HEK293 (cell line): ENCODE data around the gene EZH1.

Source experiments
- GLI2 ChIP-seq: fragments of 450-650 bp; formaldehyde crosslinking; IDR thresholded peaks from 2 replicates; pipeline ENCODE4; 2017; ENCODE audit warnings: missing biosample characterization, missing genetic modification characterization, low read depth, borderline replicate concordance
- SETDB1 ChIP-seq: IDR thresholded peaks from one replicate; pipeline ENCODE4 v1.6.1; 2017; ENCODE audit warnings: mild to moderate bottlenecking, low read length, moderate library complexity, mixed read lengths; ENCODE audit not compliant: insufficient read length
- SP3 ChIP-seq: fragments of 450-650 bp; formaldehyde crosslinking; IDR thresholded peaks from 2 replicates; pipeline ENCODE4 v1.5.1; 2016; ENCODE audit warnings: missing biosample characterization, missing genetic modification characterization
- TCF7L2 ChIP-seq: IDR thresholded peaks from 2 replicates; pipeline ENCODE4 v1.6.1; 2011; ENCODE audit warnings: low read depth, mild to moderate bottlenecking, inconsistent platforms, low read length, moderate library complexity, borderline replicate concordance
- WT1 ChIP-seq: fragments of 450-650 bp; formaldehyde crosslinking; IDR thresholded peaks from 2 replicates; pipeline ENCODE4 v1.5.1; 2016; ENCODE audit warnings: missing biosample characterization, missing genetic modification characterization
- ZBTB20 ChIP-seq: fragments of 450-650 bp; formaldehyde crosslinking; IDR thresholded peaks from 2 replicates; pipeline ENCODE4 v1.5.1; 2016; ENCODE audit warnings: missing biosample characterization, missing genetic modification characterization
- ZBTB7A ChIP-seq: fragments of 450-650 bp; formaldehyde crosslinking; IDR thresholded peaks from 2 replicates; pipeline ENCODE4 v1.5.1; 2016; ENCODE audit warnings: low read depth, missing biosample characterization, missing genetic modification characterization
- ZFP41 ChIP-seq: fragments of 450-650 bp; formaldehyde crosslinking; IDR thresholded peaks from 2 replicates; pipeline ENCODE4 v1.5.1; 2016; ENCODE audit warnings: missing biosample characterization, missing genetic modification characterization, borderline replicate concordance
- ZIC2 ChIP-seq: fragments of 450-650 bp; formaldehyde crosslinking; IDR thresholded peaks from 2 replicates; pipeline ENCODE4 v1.5.1; 2016; ENCODE audit warnings: missing biosample characterization, missing genetic modification characterization
- ZNF114 ChIP-seq: fragments of 450-650 bp; formaldehyde crosslinking; IDR thresholded peaks from 2 replicates; pipeline ENCODE4 v1.5.0; 2017; ENCODE audit warnings: missing biosample characterization, missing genetic modification characterization
- ZNF121 ChIP-seq: fragments of 450-650 bp; formaldehyde crosslinking; IDR thresholded peaks from 2 replicates; pipeline ENCODE4 v1.5.1; 2016; ENCODE audit warnings: missing biosample characterization, missing genetic modification characterization
- ZNF184 ChIP-seq: fragments of 450-650 bp; IDR thresholded peaks from 2 replicates; pipeline ENCODE4 v1.5.1; 2018; ENCODE audit warnings: missing biosample characterization, mild to moderate bottlenecking, missing genetic modification characterization
- ZNF2 ChIP-seq: fragments of 450-650 bp; formaldehyde crosslinking; IDR thresholded peaks from 2 replicates; pipeline ENCODE4 v1.5.1; 2016; ENCODE audit warnings: missing biosample characterization, missing genetic modification characterization
- ZNF24 ChIP-seq: fragments of 450-650 bp; formaldehyde crosslinking; IDR thresholded peaks from 2 replicates; pipeline ENCODE4 v1.5.1; 2016; ENCODE audit warnings: missing biosample characterization, missing genetic modification characterization
- ZNF366 ChIP-seq: fragments of 450-650 bp; formaldehyde crosslinking; conservative IDR thresholded peaks from 2 replicates; pipeline ENCODE4 v1.5.1; 2016; ENCODE audit warnings: missing biosample characterization, missing genetic modification characterization
- ZNF433 ChIP-seq: fragments of 450-650 bp; formaldehyde crosslinking; IDR thresholded peaks from 2 replicates; pipeline ENCODE4 v1.5.1; 2016; ENCODE audit warnings: missing biosample characterization, missing genetic modification characterization, low read depth
- ZNF510 ChIP-seq: fragments of 450-650 bp; formaldehyde crosslinking; IDR thresholded peaks from 2 replicates; pipeline ENCODE4 v1.5.1; 2018; ENCODE audit warnings: mild to moderate bottlenecking, missing genetic modification characterization, missing biosample characterization; ENCODE audit not compliant: insufficient replicate concordance
- ZNF548 ChIP-seq: fragments of 450-650 bp; formaldehyde crosslinking; IDR thresholded peaks from 2 replicates; pipeline ENCODE4 v1.5.1; 2016; ENCODE audit warnings: missing biosample characterization, missing genetic modification characterization
- ZNF560 ChIP-seq: fragments of 450-650 bp; formaldehyde crosslinking; IDR thresholded peaks from 2 replicates; pipeline ENCODE4 v1.5.1; 2017; ENCODE audit warnings: missing biosample characterization, missing genetic modification characterization, borderline replicate concordance
- ZNF624 ChIP-seq: fragments of 450-650 bp; formaldehyde crosslinking; IDR thresholded peaks from 2 replicates; pipeline ENCODE4 v1.5.1; 2017; ENCODE audit warnings: missing biosample characterization, missing genetic modification characterization
- ZNF626 ChIP-seq: fragments of 450-650 bp; sonication (Bioruptor Pico); formaldehyde crosslinking; IDR thresholded peaks from 2 replicates; pipeline ENCODE4 v1.5.1; 2018; ENCODE audit warnings: missing biosample characterization, missing genetic modification characterization, inconsistent platforms
- ZNF76 ChIP-seq: fragments of 450-650 bp; formaldehyde crosslinking; IDR thresholded peaks from 2 replicates; pipeline ENCODE4; 2016; ENCODE audit warnings: low read depth, missing biosample characterization, missing genetic modification characterization, borderline replicate concordance
- ZNF837 ChIP-seq: fragments of 450-650 bp; formaldehyde crosslinking; IDR thresholded peaks from 2 replicates; pipeline ENCODE4 v1.5.1; 2016; ENCODE audit warnings: missing biosample characterization, missing genetic modification characterization
- ZSCAN23 ChIP-seq: fragments of 450-650 bp; formaldehyde crosslinking; IDR thresholded peaks from 2 replicates; pipeline ENCODE4 v1.5.1; 2016; ENCODE audit warnings: missing biosample characterization, missing genetic modification characterization
- TF ChIP-seq, protein P1 (sequence below): fragments of 450-650 bp; formaldehyde crosslinking; IDR thresholded peaks from 2 replicates; pipeline ENCODE4 v1.5.1; 2016; ENCODE audit warnings: missing biosample characterization, missing genetic modification characterization, borderline replicate concordance
- TF ChIP-seq, protein P2 (sequence below): fragments of 450-650 bp; formaldehyde crosslinking; IDR thresholded peaks from 2 replicates; pipeline ENCODE4 v1.5.1; 2016; ENCODE audit warnings: missing biosample characterization, missing genetic modification characterization
- TF ChIP-seq, protein P3 (sequence below): fragments of 450-650 bp; formaldehyde crosslinking; IDR thresholded peaks from 2 replicates; pipeline ENCODE4; 2016; ENCODE audit warnings: missing biosample characterization, missing genetic modification characterization
- TF ChIP-seq, protein P4 (sequence below): fragments of 450-650 bp; formaldehyde crosslinking; IDR thresholded peaks from 2 replicates; pipeline ENCODE4 v1.5.1; 2016; ENCODE audit warnings: missing biosample characterization, missing genetic modification characterization
- TF ChIP-seq, protein P5 (sequence below): fragments of 450-650 bp; formaldehyde crosslinking; IDR thresholded peaks from 2 replicates; pipeline ENCODE4 v1.5.1; 2016; ENCODE audit warnings: missing biosample characterization, missing genetic modification characterization

Gene EZH1

DNA sequence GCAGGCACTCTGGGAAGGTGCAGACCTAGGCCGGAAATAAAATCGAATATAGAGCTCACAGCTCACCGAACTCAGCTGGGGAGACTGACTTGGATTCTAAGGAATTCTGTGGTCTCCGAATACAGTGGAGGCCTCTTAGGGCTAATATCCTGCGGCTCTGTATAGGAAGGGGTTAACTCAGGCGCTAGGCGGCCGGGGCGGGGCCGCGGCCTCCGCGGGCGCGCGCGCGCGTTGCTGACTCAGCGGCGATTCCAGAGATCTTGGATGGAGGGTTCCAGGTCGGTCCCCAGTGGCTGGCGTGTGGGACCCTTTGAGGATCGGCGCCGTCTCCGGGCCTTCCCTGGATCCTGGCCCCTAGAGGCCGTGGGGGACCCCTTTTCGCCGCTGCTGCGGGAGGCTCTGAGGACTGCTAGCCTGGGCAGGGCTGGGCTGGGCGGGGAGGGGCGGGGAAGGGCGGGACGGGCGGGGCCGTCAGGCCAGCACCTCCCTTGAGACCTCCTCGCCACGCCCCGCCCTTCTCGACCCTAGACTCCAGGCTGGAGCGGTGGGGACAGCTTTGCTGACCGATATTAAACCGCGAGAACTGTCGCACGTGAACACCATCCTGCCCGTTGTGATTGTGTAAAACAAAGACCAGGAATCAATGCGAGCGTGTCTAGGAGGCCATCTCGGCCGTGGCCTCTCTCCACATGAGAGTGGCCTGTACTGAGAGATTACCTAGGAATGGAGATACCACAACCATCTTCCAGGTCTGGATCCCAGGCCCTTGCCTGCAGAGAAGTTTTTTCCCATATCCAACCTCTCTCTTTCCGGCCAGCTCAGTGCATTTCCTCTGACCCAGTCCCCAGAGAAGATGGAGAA is 66.7 kb downstream of the EZH1 start (continued):
- TF ChIP-seq, protein P1, sequence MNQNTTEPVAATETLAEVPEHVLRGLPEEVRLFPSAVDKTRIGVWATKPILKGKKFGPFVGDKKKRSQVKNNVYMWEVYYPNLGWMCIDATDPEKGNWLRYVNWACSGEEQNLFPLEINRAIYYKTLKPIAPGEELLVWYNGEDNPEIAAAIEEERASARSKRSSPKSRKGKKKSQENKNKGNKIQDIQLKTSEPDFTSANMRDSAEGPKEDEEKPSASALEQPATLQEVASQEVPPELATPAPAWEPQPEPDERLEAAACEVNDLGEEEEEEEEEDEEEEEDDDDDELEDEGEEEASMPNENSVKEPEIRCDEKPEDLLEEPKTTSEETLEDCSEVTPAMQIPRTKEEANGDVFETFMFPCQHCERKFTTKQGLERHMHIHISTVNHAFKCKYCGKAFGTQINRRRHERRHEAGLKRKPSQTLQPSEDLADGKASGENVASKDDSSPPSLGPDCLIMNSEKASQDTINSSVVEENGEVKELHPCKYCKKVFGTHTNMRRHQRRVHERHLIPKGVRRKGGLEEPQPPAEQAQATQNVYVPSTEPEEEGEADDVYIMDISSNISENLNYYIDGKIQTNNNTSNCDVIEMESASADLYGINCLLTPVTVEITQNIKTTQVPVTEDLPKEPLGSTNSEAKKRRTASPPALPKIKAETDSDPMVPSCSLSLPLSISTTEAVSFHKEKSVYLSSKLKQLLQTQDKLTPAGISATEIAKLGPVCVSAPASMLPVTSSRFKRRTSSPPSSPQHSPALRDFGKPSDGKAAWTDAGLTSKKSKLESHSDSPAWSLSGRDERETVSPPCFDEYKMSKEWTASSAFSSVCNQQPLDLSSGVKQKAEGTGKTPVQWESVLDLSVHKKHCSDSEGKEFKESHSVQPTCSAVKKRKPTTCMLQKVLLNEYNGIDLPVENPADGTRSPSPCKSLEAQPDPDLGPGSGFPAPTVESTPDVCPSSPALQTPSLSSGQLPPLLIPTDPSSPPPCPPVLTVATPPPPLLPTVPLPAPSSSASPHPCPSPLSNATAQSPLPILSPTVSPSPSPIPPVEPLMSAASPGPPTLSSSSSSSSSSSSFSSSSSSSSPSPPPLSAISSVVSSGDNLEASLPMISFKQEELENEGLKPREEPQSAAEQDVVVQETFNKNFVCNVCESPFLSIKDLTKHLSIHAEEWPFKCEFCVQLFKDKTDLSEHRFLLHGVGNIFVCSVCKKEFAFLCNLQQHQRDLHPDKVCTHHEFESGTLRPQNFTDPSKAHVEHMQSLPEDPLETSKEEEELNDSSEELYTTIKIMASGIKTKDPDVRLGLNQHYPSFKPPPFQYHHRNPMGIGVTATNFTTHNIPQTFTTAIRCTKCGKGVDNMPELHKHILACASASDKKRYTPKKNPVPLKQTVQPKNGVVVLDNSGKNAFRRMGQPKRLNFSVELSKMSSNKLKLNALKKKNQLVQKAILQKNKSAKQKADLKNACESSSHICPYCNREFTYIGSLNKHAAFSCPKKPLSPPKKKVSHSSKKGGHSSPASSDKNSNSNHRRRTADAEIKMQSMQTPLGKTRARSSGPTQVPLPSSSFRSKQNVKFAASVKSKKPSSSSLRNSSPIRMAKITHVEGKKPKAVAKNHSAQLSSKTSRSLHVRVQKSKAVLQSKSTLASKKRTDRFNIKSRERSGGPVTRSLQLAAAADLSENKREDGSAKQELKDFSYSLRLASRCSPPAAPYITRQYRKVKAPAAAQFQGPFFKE (tag by site-specific recombination) = no peak
- no peak for TF ChIP-seq TCF7L2
- TF ChIP-seq ZNF560 = no peak
- TF ChIP-seq ZFP41 (tag by site-specific recombination) = no peak
- no peak for TF ChIP-seq ZNF548 (tag by site-specific recombination)
- no peak for TF ChIP-seq ZNF837 (tag by site-specific recombination)
- TF ChIP-seq ZNF624 (tag by site-specific recombination) = no peak
- peak; percentile 75 for TF ChIP-seq SP3 (tag by site-specific recombination)
- TF ChIP-seq, protein P2, sequence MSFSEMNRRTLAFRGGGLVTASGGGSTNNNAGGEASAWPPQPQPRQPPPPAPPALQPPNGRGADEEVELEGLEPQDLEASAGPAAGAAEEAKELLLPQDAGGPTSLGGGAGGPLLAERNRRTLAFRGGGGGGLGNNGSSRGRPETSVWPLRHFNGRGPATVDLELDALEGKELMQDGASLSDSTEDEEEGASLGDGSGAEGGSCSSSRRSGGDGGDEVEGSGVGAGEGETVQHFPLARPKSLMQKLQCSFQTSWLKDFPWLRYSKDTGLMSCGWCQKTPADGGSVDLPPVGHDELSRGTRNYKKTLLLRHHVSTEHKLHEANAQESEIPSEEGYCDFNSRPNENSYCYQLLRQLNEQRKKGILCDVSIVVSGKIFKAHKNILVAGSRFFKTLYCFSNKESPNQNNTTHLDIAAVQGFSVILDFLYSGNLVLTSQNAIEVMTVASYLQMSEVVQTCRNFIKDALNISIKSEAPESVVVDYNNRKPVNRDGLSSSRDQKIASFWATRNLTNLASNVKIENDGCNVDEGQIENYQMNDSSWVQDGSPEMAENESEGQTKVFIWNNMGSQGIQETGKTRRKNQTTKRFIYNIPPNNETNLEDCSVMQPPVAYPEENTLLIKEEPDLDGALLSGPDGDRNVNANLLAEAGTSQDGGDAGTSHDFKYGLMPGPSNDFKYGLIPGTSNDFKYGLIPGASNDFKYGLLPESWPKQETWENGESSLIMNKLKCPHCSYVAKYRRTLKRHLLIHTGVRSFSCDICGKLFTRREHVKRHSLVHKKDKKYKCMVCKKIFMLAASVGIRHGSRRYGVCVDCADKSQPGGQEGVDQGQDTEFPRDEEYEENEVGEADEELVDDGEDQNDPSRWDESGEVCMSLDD (tag by site-specific recombination) = no peak
- no peak for TF ChIP-seq ZBTB7A (tag by site-specific recombination)
- TF ChIP-seq ZNF2 = peak; percentile 69
- TF ChIP-seq ZNF114 (tag by site-specific recombination) = no peak
- TF ChIP-seq, protein P3, sequence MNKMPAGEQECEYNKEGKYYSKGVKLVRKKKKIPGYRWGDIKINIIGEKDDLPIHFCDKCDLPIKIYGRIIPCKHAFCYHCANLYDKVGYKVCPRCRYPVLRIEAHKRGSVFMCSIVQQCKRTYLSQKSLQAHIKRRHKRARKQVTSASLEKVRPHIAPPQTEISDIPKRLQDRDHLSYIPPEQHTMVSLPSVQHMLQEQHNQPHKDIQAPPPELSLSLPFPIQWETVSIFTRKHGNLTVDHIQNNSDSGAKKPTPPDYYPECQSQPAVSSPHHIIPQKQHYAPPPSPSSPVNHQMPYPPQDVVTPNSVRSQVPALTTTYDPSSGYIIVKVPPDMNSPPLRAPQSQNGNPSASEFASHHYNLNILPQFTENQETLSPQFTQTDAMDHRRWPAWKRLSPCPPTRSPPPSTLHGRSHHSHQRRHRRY (tag by site-specific recombination) = no peak
- no peak for TF ChIP-seq ZNF121 (tag by site-specific recombination)
- TF ChIP-seq ZNF366 (tag by site-specific recombination) = peak; percentile 63; the same call in 1 of the 2 replicates
- TF ChIP-seq ZIC2 (tag by site-specific recombination) = no peak
- no peak for TF ChIP-seq ZNF626 (tag by site-specific recombination)
- TF ChIP-seq, protein P4, sequence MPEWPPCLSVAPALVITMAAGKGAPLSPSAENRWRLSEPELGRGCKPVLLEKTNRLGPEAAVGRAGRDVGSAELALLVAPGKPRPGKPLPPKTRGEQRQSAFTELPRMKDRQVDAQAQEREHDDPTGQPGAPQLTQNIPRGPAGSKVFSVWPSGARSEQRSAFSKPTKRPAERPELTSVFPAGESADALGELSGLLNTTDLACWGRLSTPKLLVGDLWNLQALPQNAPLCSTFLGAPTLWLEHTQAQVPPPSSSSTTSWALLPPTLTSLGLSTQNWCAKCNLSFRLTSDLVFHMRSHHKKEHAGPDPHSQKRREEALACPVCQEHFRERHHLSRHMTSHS (tag by site-specific recombination) = no peak
- no peak for TF ChIP-seq SETDB1
- TF ChIP-seq WT1 = no peak; the same call in 1 of the 2 replicates
- no peak for TF ChIP-seq ZNF24 (tag by site-specific recombination)
- TF ChIP-seq ZSCAN23 (tag by site-specific recombination) = no peak
- TF ChIP-seq, protein P5, sequence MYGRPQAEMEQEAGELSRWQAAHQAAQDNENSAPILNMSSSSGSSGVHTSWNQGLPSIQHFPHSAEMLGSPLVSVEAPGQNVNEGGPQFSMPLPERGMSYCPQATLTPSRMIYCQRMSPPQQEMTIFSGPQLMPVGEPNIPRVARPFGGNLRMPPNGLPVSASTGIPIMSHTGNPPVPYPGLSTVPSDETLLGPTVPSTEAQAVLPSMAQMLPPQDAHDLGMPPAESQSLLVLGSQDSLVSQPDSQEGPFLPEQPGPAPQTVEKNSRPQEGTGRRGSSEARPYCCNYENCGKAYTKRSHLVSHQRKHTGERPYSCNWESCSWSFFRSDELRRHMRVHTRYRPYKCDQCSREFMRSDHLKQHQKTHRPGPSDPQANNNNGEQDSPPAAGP (tag by site-specific recombination) = no peak; the same call in none of the 2 replicates
- TF ChIP-seq ZBTB20 = peak; percentile 79; the same call in 1 of the 2 replicates
- TF ChIP-seq ZNF510 (tag by site-specific recombination) = no peak
- TF ChIP-seq ZNF76 (tag by site-specific recombination) = peak; percentile 12; the same call in 1 of the 2 replicates
- no peak for TF ChIP-seq GLI2 (tag by site-specific recombination)
- TF ChIP-seq ZNF433 (tag by site-specific recombination) = no peak
- TF ChIP-seq ZNF184 = no peak
